ENCODE data around the gene TMEM163.
"Not testable (repeated sequence)": the region's sequence is repeated elsewhere in the genome, so short reads cannot be mapped to it uniquely, and the experiment has no call there.

Gene TMEM163

GRCh38 chr2:134540990-134541389 is 177.8 kb downstream of the TMEM163 start:
- in situ Hi-C loops (cut with HindIII; ENCODE audit: low sequenced_read_pairs): no loop called here

- in situ Hi-C loops (cut with HindIII; ENCODE audit: low sequenced_read_pairs): no loop called here
Measured at GRCh38 chr2:134539981-134540380, 178.8 kb downstream of the TMEM163 start.

GRCh38 chr2:134537702-134538101 is 181.1 kb downstream of the TMEM163 start:
- in situ Hi-C loops (cut with HindIII; ENCODE audit: low sequenced_read_pairs): no loop called here

DNA sequence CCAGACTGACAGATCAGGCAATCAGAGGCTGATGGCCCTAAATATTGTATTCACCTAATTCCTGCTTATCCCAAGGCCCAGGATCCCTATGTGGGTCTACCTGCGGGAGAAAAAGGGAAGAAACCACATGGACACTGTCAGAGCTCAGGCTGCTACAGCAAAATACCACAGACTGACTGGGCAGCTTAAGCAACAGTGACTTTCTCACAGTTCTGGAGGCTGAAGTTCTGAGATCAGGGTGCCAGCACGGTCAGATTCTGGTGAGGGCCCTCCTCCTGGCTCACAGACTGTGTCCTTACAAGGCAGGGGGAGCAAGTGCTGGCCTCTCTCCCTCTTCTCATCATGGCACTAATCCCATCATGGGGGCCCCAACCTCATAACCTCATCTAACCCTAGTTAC is 181.7 kb downstream of the TMEM163 start:
- in situ Hi-C loops (cut with HindIII; ENCODE audit: low sequenced_read_pairs): no loop called here

DNA sequence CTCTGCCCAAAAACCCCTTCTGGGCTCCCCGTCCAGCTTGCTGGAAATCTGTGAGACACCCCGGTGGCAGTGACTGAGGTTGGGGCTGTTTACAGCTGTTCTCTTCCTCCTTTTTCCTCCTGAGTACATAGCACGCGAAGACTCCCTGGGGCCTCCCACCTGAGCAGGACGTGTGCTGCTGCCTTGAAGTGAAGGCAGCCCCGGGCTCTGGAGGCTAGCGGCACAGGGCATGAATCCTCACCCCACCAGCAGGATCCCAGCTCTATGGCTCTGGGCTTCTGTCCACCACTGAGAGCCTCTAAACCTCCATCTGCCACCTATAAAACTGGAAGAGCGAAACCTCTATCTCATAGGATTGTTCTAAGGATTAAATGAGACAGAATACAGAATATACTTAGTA is 182.5 kb downstream of the TMEM163 start:
- in situ Hi-C loops (cut with HindIII; ENCODE audit: low sequenced_read_pairs): no loop called here

- in situ Hi-C loops (cut with HindIII; ENCODE audit: low sequenced_read_pairs): no loop called here
Measured at GRCh38 chr2:134532537-134532936, 186.3 kb downstream of the TMEM163 start.

DNA sequence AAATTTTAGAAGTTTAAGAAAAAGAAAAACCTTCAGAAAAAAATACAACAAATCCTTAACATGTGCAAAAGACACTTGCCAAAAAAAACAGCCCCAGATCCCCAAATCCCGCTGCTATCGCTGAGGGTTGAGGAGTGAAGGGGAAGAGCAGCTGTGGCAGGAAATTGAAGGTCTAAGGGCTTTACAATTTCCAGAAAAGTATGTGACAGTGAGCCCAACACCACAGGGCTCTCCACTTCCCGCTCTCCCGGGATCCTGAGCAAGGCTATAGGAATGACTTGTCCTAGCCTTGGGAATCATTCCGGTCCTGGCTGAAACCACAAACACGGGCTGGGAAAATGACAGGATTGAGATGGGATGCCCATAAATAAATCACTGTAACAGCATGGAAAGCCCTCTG is 191.4 kb downstream of the TMEM163 start:
- in situ Hi-C loops (cut with HindIII; ENCODE audit: low sequenced_read_pairs): no loop called here

GRCh38 chr2:134522496-134523455 is 196.0 kb downstream of the TMEM163 start:
- in situ Hi-C loops (cut with HindIII; ENCODE audit: low sequenced_read_pairs): no loop called here

DNA sequence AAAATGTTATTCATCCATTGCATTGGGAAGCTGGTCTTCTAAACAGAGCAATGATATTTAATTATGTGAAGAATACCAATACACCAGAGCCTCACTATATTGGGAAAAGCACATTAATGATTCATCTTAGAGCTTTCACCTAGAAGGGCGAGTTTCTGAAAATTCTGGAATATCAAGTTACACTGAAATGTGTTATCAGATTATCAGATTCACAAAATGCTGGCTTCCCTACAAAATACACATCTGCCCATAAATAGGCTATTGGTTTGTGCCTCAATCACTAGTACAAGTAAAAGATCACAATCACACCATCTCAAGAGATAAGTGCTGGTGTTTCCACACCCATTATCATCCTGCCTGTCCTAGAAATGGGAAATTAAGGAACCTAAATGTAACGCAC is 200.7 kb downstream of the TMEM163 start:
- in situ Hi-C loops (cut with HindIII; ENCODE audit: low sequenced_read_pairs): no loop called here

- in situ Hi-C loops (cut with HindIII; ENCODE audit: low sequenced_read_pairs): no loop called here
Measured at GRCh38 chr2:134515137-134515536, 203.7 kb downstream of the TMEM163 start.

DNA sequence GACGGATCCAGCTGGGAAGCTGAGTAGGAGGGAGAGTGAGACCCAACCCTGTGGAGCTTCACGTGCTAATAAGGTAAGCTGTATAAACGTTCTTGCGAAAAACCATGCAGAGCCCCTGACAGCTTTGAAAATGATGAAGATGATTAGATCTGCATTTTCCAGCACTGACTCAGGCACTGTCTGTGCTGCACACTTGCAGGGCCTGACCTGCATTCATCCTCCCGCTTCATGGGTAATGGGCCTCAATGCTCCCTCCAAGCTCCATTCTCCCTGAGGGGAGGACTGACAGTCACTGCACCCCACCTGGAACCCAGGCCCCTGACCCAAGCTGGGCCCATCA is 205.4 kb downstream of the TMEM163 start:
- in situ Hi-C loops (cut with HindIII; ENCODE audit: low sequenced_read_pairs): no loop called here

- in situ Hi-C loops (cut with HindIII; ENCODE audit: low sequenced_read_pairs): no loop called here
Measured at GRCh38 chr2:134512734-134513464, 205.9 kb downstream of the TMEM163 start.

- in situ Hi-C loops (cut with HindIII; ENCODE audit: low sequenced_read_pairs): no loop called here
Measured at GRCh38 chr2:134508391-134508790, 210.4 kb downstream of the TMEM163 start.

DNA sequence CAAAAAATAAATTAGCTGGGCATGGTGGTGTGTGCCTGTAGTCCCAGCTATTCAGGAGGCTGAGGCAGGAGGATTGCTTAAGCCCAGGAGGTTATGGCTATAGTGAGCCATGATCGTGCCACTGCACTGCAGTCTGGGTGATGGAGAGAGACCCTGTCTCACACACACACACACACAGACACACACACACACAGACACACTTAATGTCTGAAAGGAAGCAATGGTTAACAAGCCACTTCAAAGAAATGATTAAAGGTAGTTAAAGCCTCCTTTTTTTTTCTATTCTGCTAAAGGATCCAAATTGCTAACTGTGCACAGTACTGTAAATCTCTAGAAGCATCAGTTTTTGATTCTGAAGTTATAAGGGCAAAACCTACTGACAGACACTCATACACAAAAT is 211.1 kb downstream of the TMEM163 start:
- in situ Hi-C loops (cut with HindIII; ENCODE audit: low sequenced_read_pairs): no loop called here

DNA sequence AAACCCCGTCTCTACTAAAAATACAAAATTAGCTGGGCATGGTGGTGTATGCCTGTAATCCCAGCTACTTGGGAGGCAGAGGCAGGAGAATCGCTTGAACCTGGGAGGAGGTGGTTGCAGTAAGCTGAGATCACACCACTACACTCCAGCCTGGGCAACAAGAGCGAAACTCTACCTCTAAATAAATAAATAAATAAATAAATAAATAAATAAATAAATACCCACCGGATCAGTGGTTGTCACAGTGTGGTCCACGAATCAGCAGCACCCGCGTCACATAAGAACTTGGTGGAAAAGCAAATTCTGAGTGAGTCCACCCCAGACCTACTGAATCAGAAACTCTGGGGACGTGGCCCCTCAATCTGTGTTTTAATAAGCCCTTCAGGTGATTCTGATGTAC is 211.6 kb downstream of the TMEM163 start:
- in situ Hi-C loops (cut with HindIII; ENCODE audit: low sequenced_read_pairs): not testable (repeated sequence)

GRCh38 chr2:134505446-134505845 is 213.4 kb downstream of the TMEM163 start:
- in situ Hi-C loops (cut with HindIII; ENCODE audit: low sequenced_read_pairs): no loop called here

DNA sequence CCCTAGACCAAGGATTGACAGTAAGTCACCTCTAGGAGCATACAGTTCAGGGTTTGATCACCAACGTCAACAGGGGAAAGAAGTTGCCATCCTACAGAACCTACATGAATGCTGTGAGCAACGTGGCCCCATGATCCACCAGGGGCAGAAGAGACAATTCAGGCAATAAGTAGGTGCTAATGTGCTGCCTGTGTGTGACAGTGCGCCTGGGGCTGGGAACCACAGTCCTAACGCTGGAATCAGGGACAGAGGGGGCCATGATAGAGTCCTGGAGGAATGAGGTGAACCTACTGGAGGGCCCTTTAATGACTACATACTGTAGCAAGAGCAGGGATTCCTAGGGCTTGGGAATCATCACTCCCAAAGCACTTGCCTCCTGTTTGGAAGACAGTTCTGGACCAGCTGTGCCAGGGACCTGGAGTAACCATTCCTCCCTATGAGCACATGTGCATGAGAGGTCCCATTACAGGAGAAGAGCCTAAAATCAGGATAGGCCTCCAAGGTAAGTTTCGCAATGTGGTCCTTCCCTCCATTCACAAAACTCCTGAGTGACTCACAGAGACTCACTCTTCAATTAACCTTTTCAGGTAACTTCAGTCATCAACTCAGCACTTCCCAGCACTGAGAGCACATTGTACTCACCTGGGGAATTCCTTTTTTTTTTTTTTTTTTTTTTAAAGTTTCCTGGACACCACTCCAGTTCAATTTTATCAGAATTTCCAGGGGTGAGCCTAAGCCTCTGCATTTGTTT is 214.0 kb downstream of the TMEM163 start:
- in situ Hi-C loops (cut with HindIII; ENCODE audit: low sequenced_read_pairs): no loop called here

DNA sequence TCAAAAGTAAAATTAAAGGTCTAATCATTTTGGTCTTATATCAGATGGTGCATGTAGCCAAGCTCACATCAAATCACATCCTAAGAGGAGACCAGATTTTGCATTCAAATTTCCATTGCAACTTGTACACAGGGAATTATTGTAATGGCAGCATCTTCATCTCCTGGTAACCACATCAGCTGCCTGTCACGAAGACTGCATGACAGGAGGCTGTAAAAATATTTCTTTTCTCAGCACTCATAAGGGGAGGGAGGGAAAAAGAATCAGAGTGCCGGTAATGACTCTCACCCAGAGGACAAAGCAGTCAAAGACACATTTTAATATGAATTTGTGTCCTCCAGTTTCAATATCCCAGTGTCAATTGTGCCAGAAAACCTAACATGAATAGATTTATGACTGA is 216.7 kb downstream of the TMEM163 start:
- in situ Hi-C loops (cut with HindIII; ENCODE audit: low sequenced_read_pairs): no loop called here

- in situ Hi-C loops (cut with HindIII; ENCODE audit: low sequenced_read_pairs): no loop called here
Measured at GRCh38 chr2:134501476-134502091, 217.2 kb downstream of the TMEM163 start.

DNA sequence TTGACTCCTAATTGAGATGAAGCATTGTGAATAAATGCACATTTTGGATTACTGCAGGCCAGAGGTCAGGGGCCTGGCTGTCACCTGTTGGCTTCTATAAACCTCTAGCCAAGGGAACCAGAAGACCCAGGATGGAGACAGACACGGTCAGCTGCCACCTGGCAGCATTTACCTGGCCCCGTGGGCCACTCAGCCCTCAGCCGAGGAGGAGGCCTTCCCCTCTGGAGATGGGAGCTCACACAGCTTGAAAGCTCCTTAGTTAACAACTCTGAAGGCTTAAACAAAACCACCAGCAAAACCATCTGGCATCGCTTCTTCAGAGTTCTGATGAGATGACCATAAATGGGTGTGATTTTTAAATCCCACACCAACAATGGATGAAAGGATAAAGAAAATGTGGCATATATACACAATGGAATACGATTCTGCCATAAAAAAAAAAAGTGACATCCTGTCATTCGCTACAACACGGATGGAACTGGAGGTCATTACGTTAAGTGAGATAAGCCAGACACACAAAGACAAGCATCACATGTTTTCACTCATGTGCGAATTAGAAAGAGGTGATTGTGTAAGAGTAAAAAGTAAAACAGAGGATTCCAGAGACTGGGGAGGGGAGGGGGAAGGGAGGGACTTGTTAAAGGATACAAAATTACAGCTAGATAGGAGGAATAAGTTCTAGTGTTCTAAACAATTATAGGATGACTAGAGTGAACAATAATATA is 218.4 kb downstream of the TMEM163 start:
- in situ Hi-C loops (cut with HindIII; ENCODE audit: low sequenced_read_pairs): no loop called here
